KOPT-K1 (cell line): ENCODE data around the gene MIGA2.
A peak's percentile ranks its signal among the peaks of the same experiment; 100 is the strongest.
"Not testable (repeated sequence)": the region's sequence is repeated elsewhere in the genome, so short reads cannot be mapped to it uniquely, and the experiment has no call there.

Source experiments
- H3K27ac ChIP-seq: fragments of 200-600 bp; sonication (generic); 2 replicates; pipeline ENCODE4 v1.5.1; 2016; ENCODE audit warnings: antibody characterized with exemption, mild to moderate bottlenecking, low read depth, low read length; ENCODE audit not compliant: poor library complexity, severe bottlenecking
- H3K36me3 ChIP-seq: fragments of 200-600 bp; sonication (generic); 2 replicates; pipeline ENCODE4 v1.5.1; 2017; ENCODE audit warnings: antibody characterized with exemption, mild to moderate bottlenecking, low read length, moderate library complexity; ENCODE audit not compliant: insufficient read depth
- H3K9me3 ChIP-seq: fragments of 200-600 bp; sonication (generic); 2 replicates; pipeline ENCODE4 v1.5.1; 2017; ENCODE audit warnings: antibody characterized with exemption, low read length, mild to moderate bottlenecking; ENCODE audit not compliant: insufficient read depth, poor library complexity, severe bottlenecking

MIGA2 gene

GRCh38 chr9:129023036-129023907 lies 13.2 kb upstream of the MIGA2 start:
- H3K36me3 ChIP-seq: peaks cover 23% of the 10 kb centered on the region; the same call in 1 of the 2 replicates
- H3K27ac ChIP-seq: no peak overlapping the region
- H3K9me3 ChIP-seq: no peaks in the 10 kb centered on the region

- Histone ChIP-seq H3K36me3 (peaks cover 21% of the 10 kb centered on the region; the same call in 1 of the 2 replicates), H3K27ac (no peak overlapping the region), H3K9me3 (no peaks in the 10 kb centered on the region)
Measured at GRCh38 chr9:129023908-129024233, 12.6 kb upstream of the MIGA2 start.

GRCh38 chr9:129026442-129027223 lies 9.8 kb upstream of the MIGA2 start:
- Histone ChIP-seq H3K36me3 (peaks cover 4% of the 10 kb centered on the region; the same call in 1 of the 2 replicates), H3K9me3 (no peaks in the 10 kb centered on the region), H3K27ac (peak overlapping the region; percentile 71)

DNA sequence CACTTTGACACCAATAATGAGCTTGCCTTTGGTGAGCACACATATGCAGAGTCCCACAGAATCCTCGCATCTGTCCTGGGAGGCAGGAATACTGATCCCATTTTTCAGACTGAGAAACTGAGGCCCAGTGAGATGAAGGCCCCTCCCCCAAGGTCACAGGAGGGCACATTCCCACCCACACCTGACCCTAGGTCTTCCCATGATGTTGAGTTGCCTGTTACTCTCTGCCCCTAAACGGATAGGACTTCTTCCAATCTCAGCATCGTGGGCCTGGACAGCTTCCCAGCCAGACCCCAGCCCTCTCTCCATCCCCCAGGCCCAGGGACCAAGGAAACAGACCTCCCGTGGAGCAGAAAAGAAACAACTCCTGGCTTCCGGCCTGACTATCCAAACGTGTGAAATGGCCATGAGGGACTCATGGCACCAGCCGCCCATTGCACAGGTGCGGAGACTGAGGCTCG lies 9.2 kb upstream of the MIGA2 start:
- H3K36me3 ChIP-seq: peaks cover 4% of the 10 kb centered on the region; the same call in 1 of the 2 replicates
- H3K27ac ChIP-seq: peak overlapping the region; percentile 71
- no peaks in the 10 kb centered on the region for H3K9me3 ChIP-seq

DNA sequence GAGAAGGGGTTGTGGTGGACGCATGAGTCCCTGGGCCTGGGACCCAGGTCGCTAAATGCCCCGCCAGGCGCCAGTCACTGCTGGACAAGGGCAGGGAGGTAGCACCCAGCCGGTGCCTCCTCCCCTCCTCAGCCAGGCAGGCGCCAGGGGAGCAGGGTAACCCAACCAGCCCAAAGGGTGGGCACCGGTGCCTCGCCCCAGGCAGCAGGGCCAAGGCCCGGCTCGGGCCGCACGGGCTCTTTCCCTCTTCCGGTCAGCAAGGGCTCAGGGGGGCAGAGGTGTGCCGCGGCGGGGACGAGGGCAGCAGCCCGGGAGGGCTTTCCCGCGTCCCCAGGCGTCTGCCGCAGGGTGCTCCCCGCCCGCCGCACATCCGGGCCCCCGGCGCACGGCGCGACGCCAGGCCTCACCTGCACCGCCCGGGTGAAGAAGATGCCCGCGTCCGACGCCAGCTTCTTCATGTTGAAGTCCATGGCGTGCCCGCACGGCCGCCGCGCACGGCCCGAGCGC lies 8.7 kb upstream of the MIGA2 start:
- peaks cover under 1% of the 10 kb centered on the region; the same call in 1 of the 2 replicates for H3K36me3 ChIP-seq
- peak overlapping the region; percentile 71 for H3K27ac ChIP-seq
- H3K9me3 ChIP-seq: no peaks in the 10 kb centered on the region

- Histone ChIP-seq H3K9me3 (no peaks in the 10 kb centered on the region), H3K36me3 (no peaks in the 10 kb centered on the region), H3K27ac (peak within 1 kb of the TSS; percentile 71)
Measured at GRCh38 chr9:129028192-129028966, 8.0 kb upstream of the MIGA2 start, which contains the start of gene SH3GLB2. SH3GLB2 (minus strand) TSS chr9:129028331; CDS start chr9:129028154, 177 bp downstream.

DNA sequence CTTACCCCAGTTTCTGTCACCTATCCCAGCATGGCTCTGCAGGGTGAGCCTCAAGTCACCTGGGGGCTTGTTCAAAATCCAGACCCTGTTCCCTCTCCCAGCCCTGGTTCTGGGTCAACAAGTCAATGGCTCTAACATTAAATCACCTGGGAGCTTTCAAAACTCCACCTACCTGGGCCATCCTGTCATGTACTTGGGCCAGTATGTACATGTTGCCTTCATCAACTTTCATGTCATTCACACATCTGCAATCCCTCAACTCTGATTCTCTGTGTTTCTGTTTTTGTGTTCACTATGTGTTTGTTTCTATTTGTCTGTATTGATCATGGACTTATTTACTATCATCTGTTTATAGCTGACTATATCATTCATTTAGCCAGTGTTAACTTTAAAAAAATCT lies 6.2 kb upstream of the MIGA2 start:
- Histone ChIP-seq H3K36me3 (no peaks in the 10 kb centered on the region), H3K27ac (no peak overlapping the region), H3K9me3 (no peaks in the 10 kb centered on the region)

DNA sequence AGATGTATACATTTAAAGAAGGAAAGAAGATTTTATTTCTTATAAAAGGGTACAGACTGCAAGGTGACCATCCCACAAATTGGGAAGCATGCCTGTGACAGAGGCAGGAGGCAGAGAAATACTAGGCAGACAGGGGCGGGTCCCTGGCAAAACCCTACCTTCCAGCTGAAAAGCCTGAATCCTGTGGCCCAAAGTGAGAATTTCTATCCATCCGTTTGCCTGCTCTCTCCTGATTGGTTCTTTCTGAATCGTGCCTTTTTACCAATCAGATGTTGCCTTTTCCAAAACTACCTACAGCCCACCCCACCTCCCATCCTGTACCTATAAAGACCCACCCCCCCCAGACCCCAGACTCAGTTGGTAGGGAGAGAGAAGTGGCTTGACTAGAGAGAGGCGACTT lies 4.9 kb upstream of the MIGA2 start:
- H3K9me3 ChIP-seq: no peaks in the 10 kb centered on the region
- H3K27ac ChIP-seq: no peak overlapping the region
- no peaks in the 10 kb centered on the region for H3K36me3 ChIP-seq

- H3K9me3 ChIP-seq: no peaks in the 10 kb centered on the region
- no peaks in the 10 kb centered on the region for H3K36me3 ChIP-seq
- no peak overlapping the region for H3K27ac ChIP-seq
Measured at GRCh38 chr9:129032541-129033159, 3.8 kb upstream of the MIGA2 start.

DNA sequence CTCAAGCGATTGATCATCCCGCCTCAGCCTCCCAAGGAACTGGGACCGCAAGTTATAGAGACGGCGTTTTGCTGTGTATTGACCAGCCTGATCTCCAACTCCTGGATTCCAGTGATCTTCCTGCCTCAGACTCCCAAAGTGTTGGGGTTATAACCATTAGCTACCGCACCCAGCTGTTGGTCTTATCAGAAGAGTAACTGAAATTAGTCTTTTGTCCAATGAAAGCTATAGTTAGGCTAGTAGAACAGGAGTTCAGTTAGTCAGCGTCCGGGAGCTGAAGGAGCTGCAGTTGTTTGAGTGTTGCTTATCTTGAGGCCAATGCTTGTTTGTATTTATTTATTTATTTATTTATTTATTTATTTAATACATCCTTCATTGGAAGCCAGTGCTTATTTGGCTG lies 3.2 kb upstream of the MIGA2 start:
- no peak overlapping the region for H3K27ac ChIP-seq
- no peaks in the 10 kb centered on the region for H3K9me3 ChIP-seq
- H3K36me3 ChIP-seq: no peaks in the 10 kb centered on the region

GRCh38 chr9:129035838-129036237 lies 588 bp upstream of the MIGA2 start:
- not testable (repeated sequence) for H3K36me3 ChIP-seq, H3K9me3 ChIP-seq
- peak overlapping the region; percentile 71 for H3K27ac ChIP-seq

GRCh38 chr9:129036923-129037766 lies 719 bp downstream of the MIGA2 start:
- H3K27ac ChIP-seq: peak overlapping the region; percentile 71
- no peaks in the 10 kb centered on the region for H3K9me3 ChIP-seq
- H3K36me3 ChIP-seq: peaks cover 18% of the 10 kb centered on the region; the same call in 1 of the 2 replicates

DNA sequence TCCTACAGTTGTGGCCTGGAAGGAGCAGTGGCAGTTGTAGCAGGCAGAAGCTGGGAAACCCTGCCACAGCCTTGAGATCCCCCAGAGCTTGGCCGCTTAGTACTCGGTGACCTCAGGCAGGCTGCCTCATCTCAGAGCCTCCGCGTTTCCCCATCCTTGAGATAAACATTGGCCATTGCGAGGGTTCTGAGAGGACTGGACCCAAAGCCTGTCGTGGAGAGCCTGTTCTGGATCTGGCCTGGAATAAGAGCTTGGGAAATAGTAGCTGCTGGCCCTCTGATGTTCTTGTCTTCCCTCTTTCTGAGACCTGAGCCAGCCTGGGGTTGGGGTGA lies 1.3 kb downstream of the MIGA2 start:
- Histone ChIP-seq H3K9me3 (no peaks in the 10 kb centered on the region), H3K27ac (no peak overlapping the region), H3K36me3 (peaks cover 24% of the 10 kb centered on the region; the same call in 1 of the 2 replicates)
